H9 (cell line): ENCODE results near the gene NBEA. TPM values are rescaled to one million over a fixed set of nuclear protein-coding genes. Genes with fewer than 3 reads are reported as not detected.

ENCODE experiments used
- DNase-seq: peaks from one replicate; pipeline ENCODE4 v3.0.0-alpha.2; 2017
- H2AFZ ChIP-seq: one replicate; pipeline ENCODE4 v1.6.1; 2013; ENCODE audit warnings: mild to moderate bottlenecking, low read length, control low read depth, moderate library complexity
- H2AK5ac ChIP-seq: 2 replicates; pipeline ENCODE4 v1.6.1; 2013; ENCODE audit warnings: low read length, control low read depth, mixed read lengths; ENCODE audit not compliant: insufficient read length
- H2BK120ac ChIP-seq: one replicate; pipeline ENCODE4 v1.6.1; 2013; ENCODE audit warnings: low read depth, mild to moderate bottlenecking, low read length, control low read depth, inconsistent platforms; ENCODE audit not compliant: poor library complexity, severe bottlenecking
- H2BK12ac ChIP-seq: 2 replicates; pipeline ENCODE4 v1.6.1; 2013; ENCODE audit warnings: low read length, control low read depth, mixed read lengths, low read depth; ENCODE audit not compliant: insufficient read length
- H2BK15ac ChIP-seq: 2 replicates; pipeline ENCODE4 v1.6.1; 2013; ENCODE audit warnings: low read depth, low read length, control low read depth
- H2BK20ac ChIP-seq: one replicate; pipeline ENCODE4 v1.6.1; 2013; ENCODE audit warnings: low read depth, mild to moderate bottlenecking, low read length, control low read depth, inconsistent platforms; ENCODE audit not compliant: poor library complexity, severe bottlenecking
- H2BK5ac ChIP-seq: 2 replicates; pipeline ENCODE4 v1.6.1; 2013; ENCODE audit warnings: low read length, control low read depth, mixed read lengths; ENCODE audit not compliant: insufficient read length
- H3K14ac ChIP-seq: 2 replicates; pipeline ENCODE4 v1.6.1; 2013; ENCODE audit warnings: low read length, control low read depth; ENCODE audit not compliant: insufficient read depth
- H3K18ac ChIP-seq: 2 replicates; pipeline ENCODE4 v1.6.1; 2013; ENCODE audit warnings: low read depth, mild to moderate bottlenecking, mixed read lengths, low read length, control low read depth; ENCODE audit not compliant: insufficient read length
- H3K23ac ChIP-seq: 2 replicates; pipeline ENCODE4 v1.6.1; 2013; ENCODE audit warnings: low read length, control low read depth, mixed read lengths, low read depth; ENCODE audit not compliant: insufficient read length
- H3K23me2 ChIP-seq: 2 replicates; pipeline ENCODE4 v1.6.1; 2013; ENCODE audit warnings: low read depth, mild to moderate bottlenecking, mixed read lengths, low read length, control low read depth; ENCODE audit not compliant: insufficient read length, poor library complexity, severe bottlenecking
- H3K27ac ChIP-seq: 2 replicates; pipeline ENCODE4 v1.5.1; 2013; ENCODE audit warnings: low read length, control low read depth, mixed read lengths, low read depth; ENCODE audit not compliant: insufficient read length
- H3K27me3 ChIP-seq: 2 replicates; pipeline ENCODE4 v1.6.1; 2013; ENCODE audit warnings: low read length, control low read depth, inconsistent platforms; ENCODE audit not compliant: insufficient read depth
- H3K4ac ChIP-seq: 2 replicates; pipeline ENCODE4 v1.6.1; 2013; ENCODE audit warnings: low read depth, mild to moderate bottlenecking, control low read depth, inconsistent platforms, low read length, moderate library complexity
- H3K4me1 ChIP-seq: 2 replicates; pipeline ENCODE4 v1.6.1; 2013; ENCODE audit warnings: low read length, control low read depth, inconsistent platforms; ENCODE audit not compliant: insufficient read depth
- H3K4me2 ChIP-seq: 2 replicates; pipeline ENCODE4 v1.6.1; 2013; ENCODE audit warnings: low read length, control low read depth, mixed read lengths; ENCODE audit not compliant: insufficient read length, insufficient read depth
- H3K56ac ChIP-seq: 2 replicates; pipeline ENCODE4 v1.6.1; 2013; ENCODE audit warnings: low read depth, mild to moderate bottlenecking, mixed read lengths, low read length, control low read depth; ENCODE audit not compliant: insufficient read length
- H3K79me1 ChIP-seq: 2 replicates; pipeline ENCODE4 v1.6.1; 2013; ENCODE audit warnings: low read depth, mild to moderate bottlenecking, moderate library complexity, low read length, control low read depth, inconsistent platforms; ENCODE audit not compliant: insufficient read depth, poor library complexity, severe bottlenecking
- H3K79me2 ChIP-seq: 2 replicates; pipeline ENCODE4 v1.6.1; 2013; ENCODE audit warnings: low read length, control low read depth, inconsistent platforms; ENCODE audit not compliant: insufficient read depth
- H3K9ac ChIP-seq: 2 replicates; pipeline ENCODE4 v1.6.1; 2013; ENCODE audit warnings: low read length, control low read depth, mixed read lengths; ENCODE audit not compliant: insufficient read length; ENCODE audit errors: extremely low read depth
- H3K9me3 ChIP-seq: one replicate; pipeline ENCODE4 v1.6.1; 2013; ENCODE audit warnings: low read depth, low read length, inconsistent platforms; ENCODE audit not compliant: control insufficient read depth
- H3T11ph ChIP-seq: one replicate; pipeline ENCODE4 v1.6.1; 2013; ENCODE audit warnings: mild to moderate bottlenecking, low read length, control low read depth, inconsistent platforms
- H4K20me1 ChIP-seq: one replicate; pipeline ENCODE4 v1.6.1; 2013; ENCODE audit not compliant: control insufficient read depth, insufficient read length, insufficient read depth
- H4K5ac ChIP-seq: 2 replicates; pipeline ENCODE4 v1.6.1; 2013; ENCODE audit warnings: low read depth, mild to moderate bottlenecking, mixed read lengths, low read length, control low read depth; ENCODE audit not compliant: insufficient read length
- H4K8ac ChIP-seq: replicated peaks from 2 replicates; pipeline ENCODE4 v1.6.1; 2013; ENCODE audit warnings: low read length, control low read depth, mixed read lengths, low read depth; ENCODE audit not compliant: insufficient read length
- H4K91ac ChIP-seq: 2 replicates; pipeline ENCODE4 v1.6.1; 2013; ENCODE audit warnings: low read depth, mild to moderate bottlenecking, moderate library complexity, mixed read lengths, low read length, control low read depth; ENCODE audit not compliant: insufficient read length
- H3K27ac Mint-ChIP-seq, 3 experiments: 2 replicates in 2 of 3; 3 replicates in 1 of 3; pipeline ENCODE4 v1.8.0; 2020 to 2021; ENCODE audit warnings: mixed read lengths in 3 of 3, mild to moderate bottlenecking in 1 of 3, moderate library complexity in 1 of 3
- H3K27me3 Mint-ChIP-seq: 2 replicates; pipeline ENCODE4 v1.8.0; 2021; ENCODE audit warnings: low read depth, mild to moderate bottlenecking, moderate library complexity, mixed read lengths
- H3K36me3 Mint-ChIP-seq, 3 experiments: 2 replicates in 2 of 3; 3 replicates in 1 of 3; pipeline ENCODE4 v1.8.0; 2020 to 2021; ENCODE audit warnings: low read depth in 3 of 3, mixed read lengths in 3 of 3; ENCODE audit not compliant: insufficient read depth in 1 of 3
- H3K4me1 Mint-ChIP-seq, 2 experiments: 2 replicates each; pipeline ENCODE4 v1.8.0; 2020; ENCODE audit warnings: mixed read lengths in 2 of 2
- H3K4me3 Mint-ChIP-seq, 2 experiments: 2 replicates in 1 of 2; 3 replicates in 1 of 2; pipeline ENCODE4 v1.8.0; 2020 to 2021; ENCODE audit warnings: mild to moderate bottlenecking in 2 of 2, mixed read lengths in 2 of 2, moderate library complexity in 1 of 2
- H3K9me3 Mint-ChIP-seq, 2 experiments: 2 replicates in 1 of 2; 3 replicates in 1 of 2; pipeline ENCODE4 v1.8.0; 2020; ENCODE audit warnings: mild to moderate bottlenecking in 2 of 2, mixed read lengths in 2 of 2, moderate library complexity in 1 of 2
- WGBS: extraction: QIAGEN DNeasy Blood & Tissue Kit; methylation state at CpG from one replicate; pipeline ENCODE4 v1.1.7; 2013; ENCODE audit warnings: missing lambda C conversion rate, low lambda C conversion rate, mixed read lengths; ENCODE audit not compliant: insufficient read length; ENCODE audit errors: extremely low coverage; 5-methylcytosine and 5-hydroxymethylcytosine counted together
- total RNA-seq: library from RNA; stranded (reverse); gene quantifications from 2 replicates; pipeline ENCODE4 v1.2.1, GENCODE V29; 2021
- TF ChIP-seq, protein P1 (sequence below): fragments of 200-600 bp; sonication (generic); conservative IDR thresholded peaks from 3 replicates; pipeline ENCODE4 v1.8.0; 2021; ENCODE audit warnings: antibody characterized with exemption, mild to moderate bottlenecking

The NBEA gene
- total RNA-seq, 1 experiment from 2014 or later, result 17.3 TPM

DNA sequence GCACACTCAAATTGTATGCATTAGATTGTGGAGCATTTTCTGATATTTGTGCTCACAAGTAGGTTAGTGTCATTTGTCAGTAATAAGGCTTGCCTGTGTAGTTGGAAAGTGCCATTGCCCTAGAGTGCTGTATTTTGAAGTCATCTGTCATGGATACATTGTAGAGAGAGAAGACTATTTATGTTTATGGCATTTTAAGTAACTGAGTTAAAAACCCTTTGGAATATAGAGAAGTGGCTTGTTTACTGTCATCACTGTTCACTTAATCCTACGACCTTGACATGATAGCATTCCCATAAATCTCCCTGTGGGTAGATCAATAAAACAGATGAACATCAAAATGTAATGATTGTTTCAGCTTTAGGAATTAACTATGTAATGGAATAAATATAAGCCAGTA is 423.8 kb downstream of the NBEA start:
- H3K27me3 ChIP-seq, result no peaks in the 10 kb centered on the region
- H3K79me1 ChIP-seq, result no peaks in the 10 kb centered on the region
- no peak overlapping the region for H2BK5ac ChIP-seq
- no peak overlapping the region for H4K5ac ChIP-seq
- H4K91ac ChIP-seq, result no peak overlapping the region
- no peak overlapping the region for H2BK15ac ChIP-seq
- Mint-ChIP-seq H3K27me3 (no peaks in the 10 kb centered on the region), H3K4me1 (no peaks in the 10 kb centered on the region), H3K9me3 (peaks cover 1 to 10% of the 10 kb centered on the region in 2 experiments; a peak in 4 of 5 replicates), H3K27ac (no peak overlapping the region), H3K4me3 (no peak overlapping the region), H3K36me3 (peaks cover 3 to 9% (median 5%) of the 10 kb centered on the region in 3 experiments; a peak in 6 of 7 replicates)
- H3K4me1 ChIP-seq, result no peaks in the 10 kb centered on the region
- H4K20me1 ChIP-seq, result no peaks in the 10 kb centered on the region
- no peak overlapping the region for H3K4ac ChIP-seq
- H3K9ac ChIP-seq, result no peak overlapping the region
- H2AFZ ChIP-seq, result no peak overlapping the region
- no peak overlapping the region for H3T11ph ChIP-seq
- H2BK120ac ChIP-seq, result no peak overlapping the region
- no peak overlapping the region for H3K56ac ChIP-seq
- H3K9me3 ChIP-seq, result no peaks in the 10 kb centered on the region
- no peaks in the 10 kb centered on the region for H3K79me2 ChIP-seq
- H3K23ac ChIP-seq, result no peak overlapping the region
- no peak overlapping the region for H3K4me2 ChIP-seq
- TF ChIP-seq, protein P1, sequence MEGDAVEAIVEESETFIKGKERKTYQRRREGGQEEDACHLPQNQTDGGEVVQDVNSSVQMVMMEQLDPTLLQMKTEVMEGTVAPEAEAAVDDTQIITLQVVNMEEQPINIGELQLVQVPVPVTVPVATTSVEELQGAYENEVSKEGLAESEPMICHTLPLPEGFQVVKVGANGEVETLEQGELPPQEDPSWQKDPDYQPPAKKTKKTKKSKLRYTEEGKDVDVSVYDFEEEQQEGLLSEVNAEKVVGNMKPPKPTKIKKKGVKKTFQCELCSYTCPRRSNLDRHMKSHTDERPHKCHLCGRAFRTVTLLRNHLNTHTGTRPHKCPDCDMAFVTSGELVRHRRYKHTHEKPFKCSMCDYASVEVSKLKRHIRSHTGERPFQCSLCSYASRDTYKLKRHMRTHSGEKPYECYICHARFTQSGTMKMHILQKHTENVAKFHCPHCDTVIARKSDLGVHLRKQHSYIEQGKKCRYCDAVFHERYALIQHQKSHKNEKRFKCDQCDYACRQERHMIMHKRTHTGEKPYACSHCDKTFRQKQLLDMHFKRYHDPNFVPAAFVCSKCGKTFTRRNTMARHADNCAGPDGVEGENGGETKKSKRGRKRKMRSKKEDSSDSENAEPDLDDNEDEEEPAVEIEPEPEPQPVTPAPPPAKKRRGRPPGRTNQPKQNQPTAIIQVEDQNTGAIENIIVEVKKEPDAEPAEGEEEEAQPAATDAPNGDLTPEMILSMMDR, result no peak
- H4K8ac ChIP-seq, result no peak overlapping the region
- H2BK12ac ChIP-seq, result no peak overlapping the region
- WGBS, result no CpG with 5 or more reads among the region's 1 CpG
- no peak overlapping the region for H2AK5ac ChIP-seq
- H3K14ac ChIP-seq, result no peak overlapping the region
- H2BK20ac ChIP-seq, result no peak overlapping the region
- no peak overlapping the region for H3K27ac ChIP-seq
- no peaks in the 10 kb centered on the region for H3K23me2 ChIP-seq
- no peak overlapping the region for H3K18ac ChIP-seq
- DNase-seq, result no peak
